Stimulated activated CD4-positive, alpha-beta T cell treated with anti-CD3 and anti-CD28 coated beads, Interleukin-4, amount 100 ng/mL, for 24 hours (primary cell): Measurements from ENCODE around the gene LRIT2.
A peak's percentile ranks its signal among the peaks of the same experiment; 100 is the strongest.

Experiments used
- DNase-seq: peaks from one replicate; pipeline ENCODE4 v3.0.0-alpha.2; 2020

LRIT2 gene

GRCh38 chr10:84205049-84205852 is 20.1 kb downstream of the LRIT2 start:
- peak; percentile 63 for DNase-seq

- no peak for DNase-seq
Measured at GRCh38 chr10:84204610-84205009, 20.7 kb downstream of the LRIT2 start.

GRCh38 chr10:84204122-84204521 is 21.2 kb downstream of the LRIT2 start:
- DNase-seq = no peak

GRCh38 chr10:84202349-84202748 is 23.0 kb downstream of the LRIT2 start:
- DNase-seq = no peak

- no peak for DNase-seq
Measured at GRCh38 chr10:84201682-84202081, 23.7 kb downstream of the LRIT2 start.

- no peak for DNase-seq
Measured at GRCh38 chr10:84201244-84201606, 24.1 kb downstream of the LRIT2 start.

GRCh38 chr10:84200537-84201243 is 24.7 kb downstream of the LRIT2 start:
- DNase-seq = no peak

GRCh38 chr10:84198206-84198915 is 27.0 kb downstream of the LRIT2 start:
- DNase-seq = no peak

GRCh38 chr10:84197643-84198042 is 27.7 kb downstream of the LRIT2 start:
- no peak for DNase-seq

GRCh38 chr10:84196941-84197340 is 28.4 kb downstream of the LRIT2 start:
- DNase-seq = no peak

GRCh38 chr10:84196083-84196482 is 29.3 kb downstream of the LRIT2 start:
- no peak for DNase-seq

- DNase-seq = no peak
Measured at GRCh38 chr10:84195044-84195830, 30.1 kb downstream of the LRIT2 start.

- DNase-seq = peak; percentile 15
Measured at GRCh38 chr10:84194424-84195043, 30.8 kb downstream of the LRIT2 start, which contains the start of gene CDHR1. Gene CDHR1, plus strand, starts transcription at chr10:84194537. Its CDS starts 224 bp downstream, at chr10:84194761.

- no peak for DNase-seq
Measured at GRCh38 chr10:84193846-84194423, 31.4 kb downstream of the LRIT2 start.

GRCh38 chr10:84193327-84193726 is 32.0 kb downstream of the LRIT2 start:
- no peak for DNase-seq

- no peak for DNase-seq
Measured at GRCh38 chr10:84191106-84191505, 34.2 kb downstream of the LRIT2 start.

GRCh38 chr10:84190621-84191020 is 34.7 kb downstream of the LRIT2 start:
- DNase-seq = no peak

- DNase-seq = no peak
Measured at GRCh38 chr10:84188815-84189214, 36.5 kb downstream of the LRIT2 start.

GRCh38 chr10:84185526-84186175 is 39.7 kb downstream of the LRIT2 start:
- DNase-seq = no peak

GRCh38 chr10:84184517-84184916 is 40.8 kb downstream of the LRIT2 start:
- no peak for DNase-seq

GRCh38 chr10:84181631-84182030 is 43.7 kb downstream of the LRIT2 start:
- no peak for DNase-seq
